ENCODE measurements around the gene ZNF804A. TPM values are rescaled to one million over a fixed set of nuclear protein-coding genes. Genes with fewer than 3 reads are reported as not detected.
A peak's percentile ranks its signal among the peaks of the same experiment; 100 is the strongest.

The ZNF804A gene
- total and polyA plus RNA-seq, 8 donors = 0.05 to 0.25 (median 0.11) TPM; not detected in 4

DNA sequence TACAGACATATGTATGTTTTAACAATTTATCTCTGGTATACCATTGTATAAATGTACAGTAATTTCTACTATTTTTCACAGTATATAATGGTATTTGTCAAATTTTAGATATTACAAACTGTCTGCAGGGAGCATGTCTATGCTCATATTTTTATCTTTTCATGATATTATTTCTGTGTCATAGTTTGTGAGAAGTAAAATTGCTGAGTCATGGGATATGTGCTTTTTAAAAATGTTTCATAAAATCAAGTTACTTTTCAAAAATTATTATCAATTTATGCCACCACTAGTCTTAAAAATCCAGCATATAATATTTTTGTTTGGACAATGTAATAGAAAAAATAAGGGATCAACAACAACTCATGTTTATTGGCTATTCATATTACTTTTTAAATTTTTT is 9.1 kb upstream of the ZNF804A start:
- Histone ChIP-seq H3K27me3 (no peaks in the 10 kb centered on the region), H3K4me1 (no peaks in the 10 kb centered on the region), H3K4me3 (no peak overlapping the region), H3K36me3 (no peaks in the 10 kb centered on the region), H3K27ac (no peak overlapping the region), H3K9me3 (no peaks in the 10 kb centered on the region)
- DNase-seq (no peak), ATAC-seq (no peak), FAIRE-seq (no peak)
- intact Hi-C loops (cut with DNase I) = no loop called here
- TF ChIP-seq, protein P1, sequence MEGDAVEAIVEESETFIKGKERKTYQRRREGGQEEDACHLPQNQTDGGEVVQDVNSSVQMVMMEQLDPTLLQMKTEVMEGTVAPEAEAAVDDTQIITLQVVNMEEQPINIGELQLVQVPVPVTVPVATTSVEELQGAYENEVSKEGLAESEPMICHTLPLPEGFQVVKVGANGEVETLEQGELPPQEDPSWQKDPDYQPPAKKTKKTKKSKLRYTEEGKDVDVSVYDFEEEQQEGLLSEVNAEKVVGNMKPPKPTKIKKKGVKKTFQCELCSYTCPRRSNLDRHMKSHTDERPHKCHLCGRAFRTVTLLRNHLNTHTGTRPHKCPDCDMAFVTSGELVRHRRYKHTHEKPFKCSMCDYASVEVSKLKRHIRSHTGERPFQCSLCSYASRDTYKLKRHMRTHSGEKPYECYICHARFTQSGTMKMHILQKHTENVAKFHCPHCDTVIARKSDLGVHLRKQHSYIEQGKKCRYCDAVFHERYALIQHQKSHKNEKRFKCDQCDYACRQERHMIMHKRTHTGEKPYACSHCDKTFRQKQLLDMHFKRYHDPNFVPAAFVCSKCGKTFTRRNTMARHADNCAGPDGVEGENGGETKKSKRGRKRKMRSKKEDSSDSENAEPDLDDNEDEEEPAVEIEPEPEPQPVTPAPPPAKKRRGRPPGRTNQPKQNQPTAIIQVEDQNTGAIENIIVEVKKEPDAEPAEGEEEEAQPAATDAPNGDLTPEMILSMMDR (IDR thresholded peaks at IDR 0.05) = no peak

DNA sequence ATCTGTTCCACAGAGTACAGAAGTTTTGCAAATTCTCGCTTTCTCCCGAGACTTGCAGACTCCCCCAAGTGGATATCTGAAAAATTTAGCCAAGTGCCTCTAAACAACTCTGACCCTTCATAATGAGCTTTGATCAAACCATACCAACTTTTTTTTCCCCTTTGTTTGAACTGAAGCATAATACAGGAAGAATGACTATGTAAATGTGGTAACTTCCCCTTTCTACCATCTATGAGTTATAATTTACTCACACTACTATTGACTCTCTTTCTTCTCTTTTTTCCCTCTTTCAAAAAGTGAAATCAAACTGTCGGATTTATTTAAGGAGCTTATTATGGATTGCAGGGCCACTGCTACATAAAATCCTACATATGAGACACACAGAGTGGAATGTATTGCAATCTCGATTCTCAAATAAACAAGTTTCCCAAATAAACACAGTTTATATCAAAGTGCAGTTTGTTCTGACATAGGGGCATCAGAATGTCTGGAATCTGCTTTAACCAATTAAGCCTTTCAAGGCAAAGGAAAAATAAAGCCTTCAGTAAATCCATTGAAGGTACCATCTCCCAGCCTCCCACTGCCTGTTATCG is 1.4 kb upstream of the ZNF804A start:
- FAIRE-seq (no peak), DNase-seq (no peak), ATAC-seq (peak in 2 of 4 donors; percentile 47 to 48)
- Histone ChIP-seq H3K27ac (peak overlapping the region in 1 of 4 donors; percentile 32), H3K36me3 (no peaks in the 10 kb centered on the region), H3K4me3 (peak overlapping the region in 1 of 4 donors; percentile 64), H3K9me3 (no peaks in the 10 kb centered on the region), H3K27me3 (peaks cover 0 to 17% (median 2%) of the 10 kb centered on the region in 4 donors), H3K4me1 (no peaks in the 10 kb centered on the region)
- intact Hi-C loops (cut with DNase I) = no loop called here
- 29 to 38% methylated on average over 5 of the region's 5 CpGs for WGBS, 2 donors
- TF ChIP-seq, protein P1 (IDR thresholded peaks at IDR 0.05) = no peak

DNA sequence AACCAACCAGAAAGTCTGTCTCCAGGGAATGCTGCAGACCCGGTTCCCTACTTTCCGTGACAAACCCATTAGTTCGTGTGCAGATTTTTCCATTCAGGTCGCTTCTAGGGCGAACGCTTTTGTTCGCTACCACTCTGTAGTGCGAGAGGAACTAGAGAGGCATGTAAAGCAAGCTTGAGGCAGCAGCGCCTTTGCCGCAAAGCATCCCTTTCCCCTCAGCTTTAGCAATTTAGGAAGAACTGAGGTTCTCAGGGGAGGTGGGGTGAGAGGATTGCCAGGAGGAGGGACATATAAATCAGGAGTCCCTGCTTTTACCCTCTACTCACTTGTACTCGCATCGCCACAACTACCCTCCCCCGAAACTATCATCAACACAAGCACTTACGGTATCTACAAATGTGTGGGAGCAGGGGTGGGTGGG is 748 bp upstream of the ZNF804A start:
- FAIRE-seq (no peak), ATAC-seq (peak in 3 of 4 donors; percentile 58 to 72 (median 71)), DNase-seq (peak in 1 of 6 donors; percentile 23)
- TF ChIP-seq, protein P1 (IDR thresholded peaks at IDR 0.05) = no peak
- Histone ChIP-seq H3K27ac (peak overlapping the region in 2 of 4 donors; percentile 32 to 48), H3K4me1 (no peaks in the 10 kb centered on the region), H3K27me3 (peaks cover 0 to 21% (median 2%) of the 10 kb centered on the region in 4 donors), H3K36me3 (no peaks in the 10 kb centered on the region), H3K9me3 (no peaks in the 10 kb centered on the region), H3K4me3 (peak overlapping the region; percentile 23 to 64 (median 46))
- 4 to 5% methylated on average over 14 of the region's 14 CpGs for WGBS, 2 donors
- intact Hi-C loops (cut with DNase I) = no loop called here

DNA sequence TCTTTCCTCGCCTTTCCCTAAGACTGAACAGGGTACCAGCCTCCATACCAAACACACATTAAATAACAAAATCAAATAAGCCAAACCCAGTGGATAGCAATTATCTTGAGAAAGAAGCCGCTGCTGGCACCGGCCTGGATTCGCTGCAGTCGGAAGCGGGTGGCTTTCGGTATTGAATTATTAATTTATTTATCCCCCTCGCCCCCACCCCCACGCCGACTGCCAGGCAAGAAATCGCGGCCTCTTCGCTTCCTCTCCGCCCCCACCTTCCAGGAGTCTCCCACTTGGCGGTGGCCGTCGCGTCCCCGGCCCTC is 370 bp upstream of the ZNF804A start:
- ATAC-seq (no peak), DNase-seq (no peak), FAIRE-seq (no peak)
- Histone ChIP-seq H3K27ac (peak overlapping the region in 2 of 4 donors; percentile 32 to 48), H3K27me3 (peaks cover 0 to 21% (median 2%) of the 10 kb centered on the region in 4 donors), H3K36me3 (no peaks in the 10 kb centered on the region), H3K9me3 (no peaks in the 10 kb centered on the region), H3K4me3 (peak overlapping the region; percentile 23 to 64 (median 46)), H3K4me1 (no peaks in the 10 kb centered on the region)
- WGBS, 2 donors = 0 to 1% methylated on average over 19 of the region's 19 CpGs
- TF ChIP-seq, protein P1 (IDR thresholded peaks at IDR 0.05) = no peak
- intact Hi-C loops (cut with DNase I) = no loop called here
